IMR-90 (cell line): Measurements from ENCODE around the gene PIGH. TPM values are rescaled to one million over a fixed set of nuclear protein-coding genes. Genes with fewer than 3 reads are reported as not detected.

Experiments
- ATAC-seq: fragments of 200-7000 bp; cut with Tn5 transposase; 2 replicates; pipeline ENCODE4 v1.9.1; 2020; ENCODE audit warnings: low read depth, mild to moderate bottlenecking, moderate library complexity
- BruUV-seq: library from RNA; stranded (reverse); fragments of 400-500 nt; replicated peaks from 2 replicates; lab custom pipeline; 2021; lab: Mats Ljungman, UMichigan
- CTCF ChIA-PET: fragments of 300-600 bp; formaldehyde crosslinking; extraction: SDS; loops from one replicate; lab custom pipeline; 2021; ENCODE audit warnings: antibody characterized with exemption; lab: Yijun Ruan, JAX
- POLR2A ChIA-PET: fragments of 300-600 bp; sonication (Branson Sonifier 250); formaldehyde crosslinking; loops from one replicate; lab custom pipeline; 2022; ENCODE audit warnings: antibody characterized with exemption; ENCODE audit not compliant: unreplicated experiment; lab: Charles Lee
- DNase-seq: peaks from one replicate; pipeline ENCODE4 v3.0.0; 2013
- H2AFZ ChIP-seq: replicated peaks from 2 replicates; pipeline ENCODE3; 2013; ENCODE audit warnings: low read length, mild to moderate bottlenecking; ENCODE audit not compliant: poor library complexity
- H2AK5ac ChIP-seq: 2 replicates; pipeline ENCODE4 v1.6.1; 2013; ENCODE audit warnings: low read depth, low read length, inconsistent platforms
- H2AK9ac ChIP-seq: replicated peaks from 2 replicates; pipeline ENCODE3; 2013; ENCODE audit warnings: mild to moderate bottlenecking, low read depth, low read length, moderate library complexity; ENCODE audit not compliant: poor library complexity
- H2BK120ac ChIP-seq: 2 replicates; pipeline ENCODE4 v1.6.1; 2013; ENCODE audit warnings: low read depth, low read length, inconsistent platforms
- H2BK15ac ChIP-seq: 3 replicates; pipeline ENCODE4 v1.6.1; 2013; ENCODE audit warnings: low read depth, low read length, inconsistent platforms
- H2BK20ac ChIP-seq: 2 replicates; pipeline ENCODE4 v1.6.1; 2013; ENCODE audit warnings: low read depth, mild to moderate bottlenecking, inconsistent platforms, low read length, moderate library complexity
- H2BK5ac ChIP-seq: 2 replicates; pipeline ENCODE4 v1.6.1; 2013; ENCODE audit warnings: mild to moderate bottlenecking, low read depth, low read length, inconsistent platforms; ENCODE audit not compliant: poor library complexity, severe bottlenecking
- H3K14ac ChIP-seq: replicated peaks from 2 replicates; pipeline ENCODE4 v1.6.1; 2013; ENCODE audit warnings: low read depth, low read length, inconsistent platforms
- H3K18ac ChIP-seq: 2 replicates; pipeline ENCODE4 v1.6.1; 2013; ENCODE audit warnings: low read depth, low read length, control low read depth
- H3K23ac ChIP-seq: 2 replicates; pipeline ENCODE4 v1.6.1; 2013; ENCODE audit warnings: low read depth, low read length, inconsistent platforms
- H3K27ac ChIP-seq: 2 replicates; pipeline ENCODE4 v1.5.1; 2013; ENCODE audit warnings: mild to moderate bottlenecking, control low read depth, low read length; ENCODE audit not compliant: insufficient read depth
- H3K27me3 ChIP-seq: 2 replicates; pipeline ENCODE4 v1.6.1; 2013; ENCODE audit warnings: low read length; ENCODE audit not compliant: control insufficient read depth, insufficient read depth
- H3K36me3 ChIP-seq: 2 replicates; pipeline ENCODE4 v1.6.1; 2013; ENCODE audit warnings: low read length, mixed read lengths; ENCODE audit not compliant: control insufficient read depth, insufficient read depth
- H3K4ac ChIP-seq: 2 replicates; pipeline ENCODE4 v1.6.1; 2013; ENCODE audit warnings: low read depth, low read length, inconsistent platforms
- H3K4me1 ChIP-seq: 2 replicates; pipeline ENCODE4 v1.6.1; 2013; ENCODE audit warnings: low read length, mixed read lengths; ENCODE audit not compliant: control insufficient read depth, insufficient read depth
- H3K4me2 ChIP-seq: 2 replicates; pipeline ENCODE4 v1.6.1; 2013; ENCODE audit warnings: low read depth, mild to moderate bottlenecking, control low read depth, low read length, moderate library complexity
- H3K4me3 ChIP-seq: 2 replicates; pipeline ENCODE4 v1.5.1; 2013; ENCODE audit warnings: low read depth, mild to moderate bottlenecking, control low read depth, low read length, moderate library complexity; ENCODE audit not compliant: insufficient read depth
- H3K56ac ChIP-seq: 2 replicates; pipeline ENCODE4 v1.6.1; 2013; ENCODE audit warnings: low read length, inconsistent platforms; ENCODE audit not compliant: insufficient read depth; ENCODE audit errors: extremely low read depth
- H3K79me1 ChIP-seq, 2 experiments: 2 replicates each; pipeline ENCODE4 v1.6.1; 2013; ENCODE audit warnings: low read length in 2 of 2, inconsistent platforms in 1 of 2, low read depth in 1 of 2
- H3K9ac ChIP-seq: 2 replicates; pipeline ENCODE4 v1.6.1; 2013; ENCODE audit warnings: low read depth, low read length, control low read depth
- H3K9me1 ChIP-seq: 2 replicates; pipeline ENCODE4 v1.6.1; 2013; ENCODE audit warnings: low read length, inconsistent platforms; ENCODE audit not compliant: insufficient read depth
- H3K9me3 ChIP-seq: 2 replicates; pipeline ENCODE4 v1.6.1; 2013; ENCODE audit warnings: low read length; ENCODE audit not compliant: control insufficient read depth, insufficient read depth
- H4K20me1 ChIP-seq: 2 replicates; pipeline ENCODE4 v1.6.1; 2013; ENCODE audit warnings: low read length, inconsistent platforms; ENCODE audit not compliant: insufficient read depth
- H4K5ac ChIP-seq: 2 replicates; pipeline ENCODE4 v1.6.1; 2013; ENCODE audit warnings: mild to moderate bottlenecking, low read depth, low read length, control low read depth
- H4K8ac ChIP-seq, 2 experiments: 2 replicates each; pipeline ENCODE4 v1.6.1; 2013; ENCODE audit warnings: low read depth in 2 of 2, low read length in 2 of 2, control low read depth in 1 of 2, inconsistent platforms in 1 of 2
- H4K91ac ChIP-seq: 2 replicates; pipeline ENCODE4 v1.6.1; 2013; ENCODE audit warnings: low read depth, low read length, inconsistent platforms; ENCODE audit not compliant: insufficient read depth
- RAD21 ChIP-seq: IDR thresholded peaks from 2 replicates; pipeline ENCODE4 v1.6.1; 2012; ENCODE audit warnings: low read length, improper control_type of control experiment
- WGBS, 2 experiments: methylation state at CpG; one replicate each; pipeline versions ENCODE4 v1.1.5 to v1.1.7; 2013; ENCODE audit warnings: missing lambda C conversion rate in 2 of 2; ENCODE audit not compliant: insufficient read length in 1 of 2; ENCODE audit errors: extremely low coverage in 2 of 2; 5-methylcytosine and 5-hydroxymethylcytosine counted together
- dilution Hi-C: fragments of 300-500 bp; cut with HindIII; formaldehyde crosslinking; loops from one replicate; pipeline ENCODE4 v1.14.3; 2018; ENCODE audit warnings: low sequenced_read_pairs; ENCODE audit not compliant: unreplicated experiment
- in situ Hi-C: fragments of 300-500 bp; cut with MboI; formaldehyde crosslinking; loops from 3 replicates; pipeline ENCODE4 v1.14.3; 2019; ENCODE audit warnings: low sequenced_read_pairs, inconsistent platforms, mixed read lengths
- intact Hi-C: fragments of 100-400 bp; cut with micrococcal nuclease; formaldehyde crosslinking; loops from 2 replicates; pipeline ENCODE4 v1.10.0; 2022
- polyA plus RNA-seq, 3 experiments: library from polyadenylated mRNA; depleted of rRNA; stranded (reverse); fragments of >200 nt; gene quantifications; 2 replicates each; pipeline ENCODE4 v1.2.3, GENCODE V29; 2012; ENCODE audit warnings: low replicate concordance in 1 of 3
- total RNA-seq: library from RNA; depleted of rRNA; stranded (reverse); fragments of >200 nt; gene quantifications from 2 replicates; pipeline ENCODE4 v1.2.3, GENCODE V29; 2012

Gene PIGH
- total and polyA plus RNA-seq, 2 of the 4 experiments (the other 2 are of a cell fraction): 7.9 to 13.5 TPM

- TF ChIP-seq RAD21: no peak
- H3K4me3 ChIP-seq: no peak overlapping the region
- intact Hi-C loops (no loop called here), in situ Hi-C loops (no loop called here), dilution Hi-C loops (no loop called here)
- no peak overlapping the region for H2AK5ac ChIP-seq
- BruUV-seq: no TSS peak
- no peak overlapping the region for H4K5ac ChIP-seq
- H3K36me3 ChIP-seq: peaks cover 20% of the 10 kb centered on the region
- H2AK9ac ChIP-seq: no peak overlapping the region
- no peak overlapping the region for H3K23ac ChIP-seq
- no peaks in the 10 kb centered on the region for H3K4me1 ChIP-seq
- no peak overlapping the region for H3K27ac ChIP-seq
- POLR2A ChIA-PET: no interaction called here
- no peak overlapping the region for H3K14ac ChIP-seq
- no peaks in the 10 kb centered on the region for H3K27me3 ChIP-seq
- no peak overlapping the region for H3K9ac ChIP-seq
- no peak overlapping the region for H3K56ac ChIP-seq
- DNase-seq: no peak
- peaks cover 4% of the 10 kb centered on the region for H3K9me1 ChIP-seq
- H3K4ac ChIP-seq: no peak overlapping the region
- no CpG with 5 or more reads among the region's 5 CpGs for WGBS, 2 experiments
- H2BK20ac ChIP-seq: no peak overlapping the region
- no peak overlapping the region for H3K18ac ChIP-seq
- H2AFZ ChIP-seq: no peak overlapping the region
- no peak for ATAC-seq
- H2BK120ac ChIP-seq: no peak overlapping the region
- H3K79me1 ChIP-seq: no peaks in the 10 kb centered on the region
- no peaks in the 10 kb centered on the region for H3K9me3 ChIP-seq
- no peak overlapping the region for H4K91ac ChIP-seq
- H4K20me1 ChIP-seq: no peaks in the 10 kb centered on the region
- CTCF ChIA-PET: no interaction called here
- no peak overlapping the region for H2BK5ac ChIP-seq
- H4K8ac ChIP-seq: no peak overlapping the region
- no peak overlapping the region for H2BK15ac ChIP-seq
- H3K4me2 ChIP-seq: no peak overlapping the region
These were observed 45.3 kb upstream of the PIGH start for GRCh38 chr14:67645414-67645813.
